GM12892 (cell line): Measurements from ENCODE around the gene DRGX.

Source experiments
- POLR2A ChIP-seq: IDR thresholded peaks from 2 replicates; pipeline ENCODE4 v1.6.1; 2011; ENCODE audit warnings: low read depth, low read length, control low read depth
- POLR2AphosphoS5 ChIP-seq: IDR thresholded peaks from 2 replicates; pipeline ENCODE4 v1.6.1; 2011; ENCODE audit warnings: low read depth, low read length, control low read depth

DNA sequence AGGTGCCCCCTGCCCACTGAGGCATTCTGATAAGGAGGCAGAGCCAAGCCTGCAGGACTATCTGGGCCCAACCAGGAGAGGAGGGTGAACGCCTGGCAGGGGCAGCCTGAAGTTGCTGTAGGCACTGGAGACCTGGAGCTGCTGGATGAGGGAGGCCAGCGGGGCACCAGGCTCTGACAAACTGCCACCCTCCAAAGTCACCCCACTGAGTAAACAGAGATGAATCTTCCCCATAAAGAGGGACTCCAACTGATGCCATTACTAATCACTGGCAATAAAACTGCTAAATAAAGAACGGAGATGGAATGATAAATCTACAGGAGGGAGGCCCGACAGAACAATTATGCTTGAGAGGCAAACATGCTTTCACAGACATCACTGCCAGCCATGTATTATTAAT is 44.2 kb downstream of the DRGX start:
- TF ChIP-seq POLR2A (no peak), POLR2AphosphoS5 (no peak)
